ENCODE measurements around the gene RRP1B. TPM values are rescaled to one million over a fixed set of nuclear protein-coding genes. Genes with fewer than 3 reads are reported as not detected.
A peak's percentile ranks its signal among the peaks of the same experiment; 100 is the strongest.

Gene RRP1B
- total and polyA plus RNA-seq, 9 of the 15 experiments (the other 6 are each of a cell fraction or from before 2014, with no cell fraction given): 6.8 to 66.6 (median 41.9) TPM

GRCh38 chr21:43718872-43719747 lies 59.8 kb downstream of the RRP1B start, which contains the start of gene PDXK (continued):
- TF ChIP-seq REST (IDR thresholded peaks at IDR 0.05; ENCODE audit: borderline replicate concordance) (peak; percentile 16), REST (CRISPR knock-in tag; IDR thresholded peaks at IDR 0.05; ENCODE audit: low read depth) (no peak), ZNF133 (CRISPR knock-in tag; IDR thresholded peaks at IDR 0.05) (no peak), KAT8 (IDR thresholded peaks at IDR 0.05; ENCODE audit: low read depth) (no peak), CREB1 (IDR thresholded peaks at IDR 0.05) (peak; percentile 85), CREB1 (CRISPR knock-in tag; IDR thresholded peaks at IDR 0.05) (no peak; the same call in none of the 2 replicates), HDAC2 (IDR thresholded peaks at IDR 0.05) (no peak), ARID1B (IDR thresholded peaks at IDR 0.05) (no peak), RUNX1 (IDR thresholded peaks at IDR 0.05; ENCODE audit: low read depth) (no peak), ZKSCAN3 (CRISPR knock-in tag; IDR thresholded peaks at IDR 0.05) (no peak), YBX1 (IDR thresholded peaks at IDR 0.05) (no peak), NCOR1 (IDR thresholded peaks at IDR 0.05) (no peak; the same call in 1 of the 2 replicates), RNF2 (IDR thresholded peaks at IDR 0.05) (no peak), NCOA6 (IDR thresholded peaks at IDR 0.05) (no peak), STAG1 (CRISPR knock-in tag; IDR thresholded peaks at IDR 0.05; ENCODE audit: borderline replicate concordance) (peak; percentile 54; the same call in 1 of the 2 replicates), ZNF197 (CRISPR knock-in tag; IDR thresholded peaks at IDR 0.05; ENCODE audit: low read depth) (no peak), ZNF316 (IDR thresholded peaks at IDR 0.05) (peak; percentile 74)
- TF ChIP-seq, protein P1, sequence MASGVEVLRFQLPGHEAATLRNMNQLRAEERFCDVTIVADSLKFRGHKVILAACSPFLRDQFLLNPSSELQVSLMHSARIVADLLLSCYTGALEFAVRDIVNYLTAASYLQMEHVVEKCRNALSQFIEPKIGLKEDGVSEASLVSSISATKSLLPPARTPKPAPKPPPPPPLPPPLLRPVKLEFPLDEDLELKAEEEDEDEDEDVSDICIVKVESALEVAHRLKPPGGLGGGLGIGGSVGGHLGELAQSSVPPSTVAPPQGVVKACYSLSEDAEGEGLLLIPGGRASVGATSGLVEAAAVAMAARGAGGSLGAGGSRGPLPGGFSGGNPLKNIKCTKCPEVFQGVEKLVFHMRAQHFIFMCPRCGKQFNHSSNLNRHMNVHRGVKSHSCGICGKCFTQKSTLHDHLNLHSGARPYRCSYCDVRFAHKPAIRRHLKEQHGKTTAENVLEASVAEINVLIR (CRISPR knock-in tag; IDR thresholded peaks at IDR 0.05): peak; percentile 62; the same call in 1 of the 2 replicates

Data from K562 (cell line).